ENCODE results near the gene PIM2.

PIM2 gene

GRCh38 chrX:48934581-48935300 is 15.9 kb upstream of the PIM2 start:
- H3K9ac ChIP-seq (ENCODE audit: low read depth, low read length) = no peak overlapping the region
- H3K4me3 ChIP-seq (ENCODE audit: low read length) = no peak overlapping the region
- no peaks in the 10 kb centered on the region for H3K27me3 ChIP-seq (ENCODE audit: insufficient read depth, low read length)
- no peak overlapping the region for H3K27ac ChIP-seq (ENCODE audit: low read depth, low read length)
- peaks cover 14% of the 10 kb centered on the region; the same call in 1 of the 2 replicates for H3K4me1 ChIP-seq (ENCODE audit: insufficient read depth, low read length)
- 91% methylated on average over 5 of the region's 7 CpGs for WGBS
- H3K36me3 ChIP-seq (ENCODE audit: insufficient read depth, low read length) = peaks cover 38% of the 10 kb centered on the region
- H3K9me3 ChIP-seq (ENCODE audit: insufficient read depth, low read depth, low read length) = no peaks in the 10 kb centered on the region

- Histone ChIP-seq H3K27ac (ENCODE audit: low read depth, low read length) (no peak overlapping the region), H3K36me3 (ENCODE audit: insufficient read depth, low read length) (peaks cover 38% of the 10 kb centered on the region), H3K4me3 (ENCODE audit: low read length) (no peak overlapping the region), H3K9me3 (ENCODE audit: insufficient read depth, low read depth, low read length) (no peaks in the 10 kb centered on the region), H3K27me3 (ENCODE audit: insufficient read depth, low read length) (no peaks in the 10 kb centered on the region), H3K9ac (ENCODE audit: low read depth, low read length) (no peak overlapping the region), H3K4me1 (ENCODE audit: insufficient read depth, low read length) (peaks cover 14% of the 10 kb centered on the region; the same call in 1 of the 2 replicates)
- WGBS = 100% methylated on average over 2 of the region's 2 CpGs
Observed at GRCh38 chrX:48933757-48934156, 14.9 kb upstream of the PIM2 start.

GRCh38 chrX:48927736-48928382 is 9.0 kb upstream of the PIM2 start:
- Histone ChIP-seq H3K27ac (ENCODE audit: low read depth, low read length) (peak overlapping the region; percentile 96), H3K27me3 (ENCODE audit: insufficient read depth, low read length) (no peaks in the 10 kb centered on the region), H3K36me3 (ENCODE audit: insufficient read depth, low read length) (peaks cover 45% of the 10 kb centered on the region), H3K9ac (ENCODE audit: low read depth, low read length) (peak overlapping the region; percentile 71), H3K4me1 (ENCODE audit: insufficient read depth, low read length) (peaks cover 12% of the 10 kb centered on the region), H3K4me3 (ENCODE audit: low read length) (peak overlapping the region; percentile 38), H3K9me3 (ENCODE audit: insufficient read depth, low read depth, low read length) (no peaks in the 10 kb centered on the region)
- 17% methylated on average over 2 of the region's 2 CpGs for WGBS

DNA sequence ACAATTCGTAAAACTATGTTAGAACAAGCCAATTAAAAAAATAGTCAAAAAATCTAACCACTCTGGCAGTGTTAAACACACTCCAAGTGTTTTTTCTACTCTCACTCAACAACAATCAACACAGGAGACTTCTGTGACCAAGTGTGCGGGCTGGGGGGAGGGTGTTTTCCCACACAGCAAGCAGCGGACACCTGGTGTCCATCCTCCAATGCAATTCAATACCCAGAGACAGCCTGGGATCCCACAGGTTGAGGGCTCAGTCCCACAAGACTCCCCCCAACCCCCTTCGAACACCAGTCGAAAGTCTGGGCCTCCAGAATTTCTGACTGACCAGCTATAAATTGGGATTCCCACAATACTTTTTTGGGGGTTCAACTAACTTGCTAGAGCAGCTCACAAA is 8.3 kb upstream of the PIM2 start:
- Histone ChIP-seq H3K4me3 (ENCODE audit: low read length) (peak overlapping the region; percentile 38), H3K27me3 (ENCODE audit: insufficient read depth, low read length) (no peaks in the 10 kb centered on the region), H3K36me3 (ENCODE audit: insufficient read depth, low read length) (peaks cover 45% of the 10 kb centered on the region), H3K9me3 (ENCODE audit: insufficient read depth, low read depth, low read length) (no peaks in the 10 kb centered on the region), H3K9ac (ENCODE audit: low read depth, low read length) (peak overlapping the region; percentile 71), H3K4me1 (ENCODE audit: insufficient read depth, low read length) (peaks cover 12% of the 10 kb centered on the region), H3K27ac (ENCODE audit: low read depth, low read length) (peak overlapping the region; percentile 96)
- WGBS = 0% methylated on average over 3 of the region's 5 CpGs

- Histone ChIP-seq H3K9ac (ENCODE audit: low read depth, low read length) (no peak overlapping the region), H3K9me3 (ENCODE audit: insufficient read depth, low read depth, low read length) (no peaks in the 10 kb centered on the region), H3K27ac (ENCODE audit: low read depth, low read length) (no peak overlapping the region), H3K4me1 (ENCODE audit: insufficient read depth, low read length) (peaks cover 22% of the 10 kb centered on the region), H3K36me3 (ENCODE audit: insufficient read depth, low read length) (peaks cover 35% of the 10 kb centered on the region), H3K4me3 (ENCODE audit: low read length) (no peak overlapping the region), H3K27me3 (ENCODE audit: insufficient read depth, low read length) (no peaks in the 10 kb centered on the region)
- WGBS = 92% methylated on average over 5 of the region's 5 CpGs
Observed at GRCh38 chrX:48924270-48924669, 5.4 kb upstream of the PIM2 start.

GRCh38 chrX:48923771-48924170 is 4.9 kb upstream of the PIM2 start:
- 96% methylated on average over 13 of the region's 13 CpGs for WGBS
- H3K9ac ChIP-seq (ENCODE audit: low read depth, low read length) = no peak overlapping the region

GRCh38 chrX:48920718-48921104 is 1.9 kb upstream of the PIM2 start:
- Histone ChIP-seq H3K27me3 (ENCODE audit: insufficient read depth, low read length) (no peaks in the 10 kb centered on the region), H3K36me3 (ENCODE audit: insufficient read depth, low read length) (peaks cover 39% of the 10 kb centered on the region), H3K4me1 (ENCODE audit: insufficient read depth, low read length) (peaks cover 10% of the 10 kb centered on the region; the same call in 1 of the 2 replicates), H3K9ac (ENCODE audit: low read depth, low read length) (no peak overlapping the region), H3K4me3 (ENCODE audit: low read length) (peak overlapping the region; percentile 90; the same call in 1 of the 2 replicates), H3K27ac (ENCODE audit: low read depth, low read length) (peak overlapping the region; percentile 98; the same call in 1 of the 2 replicates), H3K9me3 (ENCODE audit: insufficient read depth, low read depth, low read length) (no peaks in the 10 kb centered on the region)
- WGBS = 45% methylated on average over 4 of the region's 4 CpGs

More at GRCh38 chrX:48923771-48924170, 4.9 kb upstream of the PIM2 start:
- no peak overlapping the region for H3K27ac ChIP-seq (ENCODE audit: low read depth, low read length)
- peaks cover 22% of the 10 kb centered on the region for H3K4me1 ChIP-seq (ENCODE audit: insufficient read depth, low read length)
- H3K4me3 ChIP-seq (ENCODE audit: low read length) = no peak overlapping the region
- H3K27me3 ChIP-seq (ENCODE audit: insufficient read depth, low read length) = no peaks in the 10 kb centered on the region
- peaks cover 35% of the 10 kb centered on the region for H3K36me3 ChIP-seq (ENCODE audit: insufficient read depth, low read length)
- H3K9me3 ChIP-seq (ENCODE audit: insufficient read depth, low read depth, low read length) = no peaks in the 10 kb centered on the region

GRCh38 chrX:48919947-48920717 is 1.3 kb upstream of the PIM2 start:
- Histone ChIP-seq H3K27ac (ENCODE audit: low read depth, low read length) (peak overlapping the region; percentile 98; the same call in 1 of the 2 replicates), H3K27me3 (ENCODE audit: insufficient read depth, low read length) (no peaks in the 10 kb centered on the region), H3K4me3 (ENCODE audit: low read length) (peak overlapping the region; percentile 90), H3K4me1 (ENCODE audit: insufficient read depth, low read length) (peaks cover 10% of the 10 kb centered on the region; the same call in 1 of the 2 replicates), H3K9ac (ENCODE audit: low read depth, low read length) (peak overlapping the region; percentile 89; the same call in 1 of the 2 replicates), H3K9me3 (ENCODE audit: insufficient read depth, low read depth, low read length) (no peaks in the 10 kb centered on the region), H3K36me3 (ENCODE audit: insufficient read depth, low read length) (peaks cover 39% of the 10 kb centered on the region)
- WGBS = 66% methylated on average over 8 of the region's 8 CpGs

GRCh38 chrX:48919360-48919841 is 577 bp upstream of the PIM2 start:
- H3K27ac ChIP-seq (ENCODE audit: low read depth, low read length) = peak overlapping the region; percentile 98
- 0% methylated on average over 15 of the region's 15 CpGs for WGBS
- no peaks in the 10 kb centered on the region for H3K27me3 ChIP-seq (ENCODE audit: insufficient read depth, low read length)
- peaks cover 42% of the 10 kb centered on the region for H3K36me3 ChIP-seq (ENCODE audit: insufficient read depth, low read length)
- H3K4me3 ChIP-seq (ENCODE audit: low read length) = peak overlapping the region; percentile 90
- H3K9ac ChIP-seq (ENCODE audit: low read depth, low read length) = peak overlapping the region; percentile 89
- no peaks in the 10 kb centered on the region for H3K9me3 ChIP-seq (ENCODE audit: insufficient read depth, low read depth, low read length)
- H3K4me1 ChIP-seq (ENCODE audit: insufficient read depth, low read length) = peaks cover 10% of the 10 kb centered on the region; the same call in 1 of the 2 replicates

DNA sequence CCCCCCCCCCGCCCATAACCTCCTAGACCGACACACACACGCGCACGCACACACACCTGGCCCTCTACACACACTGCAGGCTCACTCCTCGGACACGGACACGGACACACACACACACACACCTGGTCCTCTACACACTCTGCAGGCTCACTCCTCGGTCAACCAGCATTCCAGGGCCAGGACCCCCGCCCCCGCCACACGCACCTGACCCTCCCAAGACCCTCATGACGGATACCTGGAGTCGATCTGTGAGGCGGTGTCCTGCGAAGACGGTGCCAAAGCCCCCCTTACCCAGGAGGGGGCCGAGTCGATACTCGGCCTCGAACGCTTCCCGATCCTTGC is 552 bp downstream of the PIM2 start:
- peaks cover 10% of the 10 kb centered on the region; the same call in 1 of the 2 replicates for H3K4me1 ChIP-seq (ENCODE audit: insufficient read depth, low read length)
- H3K4me3 ChIP-seq (ENCODE audit: low read length) = peak overlapping the region; percentile 90

More for the DNA sequence above, 552 bp downstream of the PIM2 start:
- H3K9ac ChIP-seq (ENCODE audit: low read depth, low read length) = peak overlapping the region; percentile 89
- no peaks in the 10 kb centered on the region for H3K9me3 ChIP-seq (ENCODE audit: insufficient read depth, low read depth, low read length)
- peak overlapping the region; percentile 85 for H3K27ac ChIP-seq (ENCODE audit: low read depth, low read length)
- 0% methylated on average over 18 of the region's 23 CpGs for WGBS
- H3K27me3 ChIP-seq (ENCODE audit: insufficient read depth, low read length) = no peaks in the 10 kb centered on the region
- H3K36me3 ChIP-seq (ENCODE audit: insufficient read depth, low read length) = peaks cover 43% of the 10 kb centered on the region

Measured in HUES64 (cell line).